Endothelial cell of umbilical vein (primary cell): Measurements from ENCODE around the gene MCM7. TPM values are rescaled to one million over a fixed set of nuclear protein-coding genes. Genes with fewer than 3 reads are reported as not detected.

Source experiments
- BruUV-seq: library from RNA; stranded (reverse); fragments of 400-500 nt; replicated peaks from 2 replicates; lab custom pipeline; 2021; lab: Mats Ljungman, UMichigan
- CTCF ChIA-PET: fragments of 300-600, 350-600 bp; sonication (Branson Sonifier 250); formaldehyde crosslinking; loops from one replicate; lab custom pipeline; 2021; ENCODE audit warnings: antibody characterized with exemption, inconsistent platforms; lab: Charles Lee
- POLR2A ChIA-PET: fragments of 300-600, 350-600 bp; sonication (Branson Sonifier 250); formaldehyde crosslinking; loops from one replicate; lab custom pipeline; 2021; ENCODE audit warnings: antibody characterized with exemption, inconsistent platforms; lab: Charles Lee
- DNase-seq: peaks from one replicate; pipeline ENCODE4 v3.0.0-alpha.2; 2011; ENCODE audit warnings: low read depth, low spot score
- FAIRE-seq: peaks from 2 replicates; lab custom pipeline; 2011; peaks lifted over from hg19 to GRCh38; lab: Jason Lieb, UNC
- H2AFZ ChIP-seq: 2 replicates; pipeline ENCODE4 v1.6.0; 2012; ENCODE audit warnings: low read depth, low read length, control low read depth, inconsistent platforms
- H3K27ac ChIP-seq: 2 replicates; pipeline ENCODE4 v1.5.1; 2011; ENCODE audit warnings: low read depth, mild to moderate bottlenecking, control low read depth, low read length, moderate library complexity; ENCODE audit not compliant: insufficient read depth
- H3K27me3 ChIP-seq, 2 experiments: 2 replicates each; pipeline versions ENCODE4 v1.6.0 to v1.6.1; 2011; ENCODE audit warnings: low read length in 2 of 2, mixed read lengths in 1 of 2; ENCODE audit not compliant: control insufficient read depth in 2 of 2, insufficient read depth in 2 of 2
- H3K36me3 ChIP-seq, 2 experiments: 2 replicates in 1 of 2; 3 replicates in 1 of 2; pipeline ENCODE4 v1.5.1; 2011; ENCODE audit warnings: low read length in 2 of 2, mild to moderate bottlenecking in 1 of 2, moderate library complexity in 1 of 2; ENCODE audit not compliant: control insufficient read depth in 2 of 2, insufficient read depth in 2 of 2; ENCODE audit errors: extremely low read depth in 1 of 2
- H3K4me1 ChIP-seq: 3 replicates; pipeline ENCODE4 v1.5.1; 2011; ENCODE audit warnings: mild to moderate bottlenecking, low read length; ENCODE audit not compliant: control insufficient read depth, insufficient read depth; ENCODE audit errors: extremely low read depth
- H3K4me2 ChIP-seq: 2 replicates; pipeline ENCODE4 v1.6.1; 2011; ENCODE audit warnings: low read length, control low read depth, mixed read lengths; ENCODE audit not compliant: insufficient read depth
- H3K4me3 ChIP-seq, 3 experiments: fragments of 200-600 bp in 1 of 3; sonication (generic), shearing (Covaris generic) in 1 of 3; replicated peaks in 1 of 3; 2 replicates each; pipeline ENCODE4 v1.5.1; 2011 to 2016; ENCODE audit warnings: control low read depth in 3 of 3, low read length in 3 of 3, mild to moderate bottlenecking in 2 of 3, inconsistent platforms in 1 of 3, low read depth in 1 of 3, moderate library complexity in 1 of 3; ENCODE audit not compliant: insufficient read depth in 1 of 3
- H3K79me2 ChIP-seq: 2 replicates; pipeline ENCODE4 v1.6.0; 2012; ENCODE audit warnings: low read length, inconsistent platforms; ENCODE audit not compliant: control insufficient read depth, insufficient read depth
- H3K9ac ChIP-seq: replicated peaks from 2 replicates; pipeline ENCODE3; 2011; ENCODE audit warnings: low read length, control low read depth; ENCODE audit not compliant: insufficient read depth; ENCODE audit errors: extremely low read depth
- H3K9me1 ChIP-seq: replicated peaks from 3 replicates; pipeline ENCODE4 v1.6.0; 2011; ENCODE audit warnings: mild to moderate bottlenecking, low read length; ENCODE audit not compliant: control insufficient read depth, insufficient read depth; ENCODE audit errors: extremely low read depth
- H3K9me3 ChIP-seq: replicated peaks from 2 replicates; pipeline ENCODE4 v1.5.1; 2012; ENCODE audit warnings: low read length, inconsistent platforms; ENCODE audit not compliant: control insufficient read depth, insufficient read depth
- H4K20me1 ChIP-seq: replicated peaks from 2 replicates; pipeline ENCODE3; 2011; ENCODE audit warnings: mild to moderate bottlenecking, low read length; ENCODE audit not compliant: control insufficient read depth, insufficient read depth; ENCODE audit errors: extremely low read depth
- EZH2 ChIP-seq: IDR thresholded peaks from 2 replicates; pipeline ENCODE4 v1.6.1; 2012; ENCODE audit warnings: borderline replicate concordance, low read depth, mild to moderate bottlenecking, moderate library complexity, low read length, inconsistent platforms; ENCODE audit not compliant: severe bottlenecking
- FOS ChIP-seq: IDR thresholded peaks from 2 replicates; pipeline ENCODE4 v1.6.1; 2011; ENCODE audit warnings: mild to moderate bottlenecking, low read length, moderate library complexity, borderline replicate concordance; ENCODE audit not compliant: insufficient read depth
- GATA2 ChIP-seq: IDR thresholded peaks from 2 replicates; pipeline ENCODE4 v1.7.0; 2011; ENCODE audit warnings: low read depth, mild to moderate bottlenecking, moderate library complexity, mixed read lengths, low read length; ENCODE audit not compliant: insufficient read length, insufficient read depth
- JUN ChIP-seq: IDR thresholded peaks from 2 replicates; pipeline ENCODE4 v1.6.1; 2011; ENCODE audit warnings: borderline replicate concordance, low read depth; ENCODE audit not compliant: insufficient read length, insufficient read depth
- MYC ChIP-seq: IDR thresholded peaks from one replicate; pipeline ENCODE4 v1.6.1; 2011; ENCODE audit warnings: mild to moderate bottlenecking, low read depth, low read length
- POLR2A ChIP-seq: IDR thresholded peaks from 2 replicates; pipeline ENCODE4 v1.6.1; 2012; ENCODE audit warnings: low read depth, mild to moderate bottlenecking, control low read depth, low read length
- POLR2AphosphoS5 ChIP-seq: IDR thresholded peaks from 2 replicates; pipeline ENCODE4 v1.6.1; 2012; ENCODE audit warnings: low read depth, mild to moderate bottlenecking, control low read depth, low read length, moderate library complexity; ENCODE audit not compliant: insufficient read depth
- dilution Hi-C: fragments of 300-500 bp; cut with MboI; formaldehyde crosslinking; loops from one replicate; pipeline ENCODE4 v1.15.0; 2019; ENCODE audit warnings: low sequenced_read_pairs; ENCODE audit not compliant: extremely low pct_ligation_motif_present
- intact Hi-C: fragments of 100-400 bp; cut with micrococcal nuclease; formaldehyde crosslinking; loops from one replicate; pipeline ENCODE4 v1.10.0; 2022
- polyA plus RNA-seq, 4 experiments: library from polyadenylated mRNA; depleted of rRNA in 3 of 4; stranded (reverse) in 3 of 4; unstranded in 1 of 4; fragments of >200 nt; gene quantifications; 2 replicates each; pipeline versions ENCODE4 v1.2.1 to v1.2.3, GENCODE V29; 2011 to 2012; ENCODE audit warnings: missing spikeins in 1 of 4
- total RNA-seq: library from RNA; stranded (reverse); gene quantifications from 2 replicates; pipeline ENCODE4 v1.2.3, GENCODE V29; 2021
- TF ChIP-seq, protein P1 (sequence below), 2 donors: IDR thresholded peaks; 1 replicate in 1 of 2; 2 replicates in 1 of 2; pipeline ENCODE4 v1.5.1; 2011; ENCODE audit warnings: low read length in 2 of 2, mild to moderate bottlenecking in 2 of 2, moderate library complexity in 2 of 2, control low read depth in 1 of 2, inconsistent platforms in 1 of 2, low read depth in 1 of 2; ENCODE audit not compliant: insufficient read depth in 1 of 2; ENCODE audit errors: extremely low read depth in 1 of 2
- TF ChIP-seq, protein P2 (sequence below): IDR thresholded peaks from 2 replicates; pipeline ENCODE4 v1.6.1; 2011; ENCODE audit not compliant: insufficient read depth, insufficient read length

Gene MCM7
- total and polyA plus RNA-seq, 2 donors (not counting 3 experiments of a cell fraction or from before 2014, with no cell fraction given): 156 to 187 TPM

DNA sequence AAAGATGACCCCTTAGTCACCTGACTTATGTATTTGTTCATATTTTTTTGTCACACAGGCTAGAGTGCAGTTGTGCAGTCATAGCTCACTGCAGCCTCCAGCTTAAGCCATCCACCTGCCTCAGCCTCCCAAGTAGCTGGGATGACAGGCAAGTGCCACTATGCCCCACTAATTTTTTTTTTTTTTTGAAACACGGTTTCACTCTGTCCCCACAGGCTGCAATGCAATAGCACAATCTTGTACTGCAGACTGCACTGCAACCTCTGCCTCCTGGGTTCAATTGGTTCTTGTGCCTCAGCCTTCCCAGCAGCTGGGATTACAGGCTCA, 27.4 kb upstream of the MCM7 start:
- Histone ChIP-seq H3K4me2 (no peak overlapping the region), H3K36me3 (peaks cover 0 to 2% of the 10 kb centered on the region in 2 experiments), H3K9ac (no peak overlapping the region), H3K27me3 (no peaks in the 10 kb centered on the region), H3K9me3 (no peaks in the 10 kb centered on the region), H4K20me1 (no peaks in the 10 kb centered on the region), H3K27ac (no peak overlapping the region), H2AFZ (no peak overlapping the region), H3K4me1 (peaks cover 11% of the 10 kb centered on the region), H3K4me3 (no peak overlapping the region), H3K79me2 (no peaks in the 10 kb centered on the region), H3K9me1 (no peaks in the 10 kb centered on the region)
- POLR2A ChIA-PET: interaction anchor here (0.9 to 1.0 kb wide), 2 partner anchors 28 to 113 kb away, joined by 3 to 4 read pairs; partner anchors contain the start of genes AP4M1, MCM7 and ZKSCAN1
- DNase-seq: no peak
- CTCF ChIA-PET: interaction anchor here (0.9 to 2.8 kb wide), 7 partner anchors 13 to 279 kb away, joined by 3 to 13 read pairs (median 4); partner anchors contain the start of genes AP4M1 and MCM7
- BruUV-seq: no TSS peak
- intact Hi-C loops: loop anchor here (5.0 kb wide), 1 partner anchor 136 kb away; no protein-coding TSS in a partner anchor
- TF ChIP-seq FOS (no peak), POLR2A (no peak), GATA2 (no peak), JUN (no peak), POLR2AphosphoS5 (no peak), MYC (no peak), EZH2 (no peak)
- TF ChIP-seq, protein P1, sequence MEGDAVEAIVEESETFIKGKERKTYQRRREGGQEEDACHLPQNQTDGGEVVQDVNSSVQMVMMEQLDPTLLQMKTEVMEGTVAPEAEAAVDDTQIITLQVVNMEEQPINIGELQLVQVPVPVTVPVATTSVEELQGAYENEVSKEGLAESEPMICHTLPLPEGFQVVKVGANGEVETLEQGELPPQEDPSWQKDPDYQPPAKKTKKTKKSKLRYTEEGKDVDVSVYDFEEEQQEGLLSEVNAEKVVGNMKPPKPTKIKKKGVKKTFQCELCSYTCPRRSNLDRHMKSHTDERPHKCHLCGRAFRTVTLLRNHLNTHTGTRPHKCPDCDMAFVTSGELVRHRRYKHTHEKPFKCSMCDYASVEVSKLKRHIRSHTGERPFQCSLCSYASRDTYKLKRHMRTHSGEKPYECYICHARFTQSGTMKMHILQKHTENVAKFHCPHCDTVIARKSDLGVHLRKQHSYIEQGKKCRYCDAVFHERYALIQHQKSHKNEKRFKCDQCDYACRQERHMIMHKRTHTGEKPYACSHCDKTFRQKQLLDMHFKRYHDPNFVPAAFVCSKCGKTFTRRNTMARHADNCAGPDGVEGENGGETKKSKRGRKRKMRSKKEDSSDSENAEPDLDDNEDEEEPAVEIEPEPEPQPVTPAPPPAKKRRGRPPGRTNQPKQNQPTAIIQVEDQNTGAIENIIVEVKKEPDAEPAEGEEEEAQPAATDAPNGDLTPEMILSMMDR (IDR thresholded peaks at IDR 0.05; ENCODE audit: extremely low read depth in 1 of 2, insufficient read depth in 1 of 2, low read depth in 1 of 2, low read length in 2 of 2): no peak
- TF ChIP-seq, protein P2, sequence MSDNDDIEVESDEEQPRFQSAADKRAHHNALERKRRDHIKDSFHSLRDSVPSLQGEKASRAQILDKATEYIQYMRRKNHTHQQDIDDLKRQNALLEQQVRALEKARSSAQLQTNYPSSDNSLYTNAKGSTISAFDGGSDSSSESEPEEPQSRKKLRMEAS: no peak
- peak; percentile 46 for FAIRE-seq
- dilution Hi-C loops: no loop called here
